Measurements from ENCODE around the gene TSPEAR.

GRCh38 chr21:44677881-44678280 is 33.5 kb downstream of the TSPEAR start:
- TF ChIP-seq CTCF (IDR thresholded peaks at IDR 0.05; ENCODE audit: insufficient read depth, low read length, poor library complexity, severe bottlenecking) (no peak), EZH2phosphoT487 (conservative IDR thresholded peaks at IDR 0.05; ENCODE audit: low read length) (no peak)

All from SU-DHL-6 (cell line).